NOMO-1 treated with dmso at 0.1 percent for 144 hours (cell line): ENCODE results near the gene REXO4.

Source experiments
- DNase-seq: peaks from one replicate; lab custom pipeline; 2025; ENCODE audit not compliant: unreplicated experiment; lab: John Stamatoyannopoulos, UW

Gene REXO4

GRCh38 chr9:133417541-133418461 lies at the start of gene REXO4:
TSS of gene REXO4 (minus strand) at chr9:133418010. CDS start at chr9:133417844, 166 bp downstream.
- peak; percentile 76 for DNase-seq

GRCh38 chr9:133467101-133467500 lies 49.3 kb upstream of the REXO4 start:
- DNase-seq = no peak

GRCh38 chr9:133465984-133466383 lies 48.2 kb upstream of the REXO4 start:
- DNase-seq = no peak

GRCh38 chr9:133464638-133465037 lies 46.8 kb upstream of the REXO4 start:
- no peak for DNase-seq

- no peak for DNase-seq
These were observed 46.2 kb upstream of the REXO4 start for GRCh38 chr9:133463864-133464615.

GRCh38 chr9:133463234-133463863 lies 45.5 kb upstream of the REXO4 start:
- no peak for DNase-seq

- no peak for DNase-seq
These were observed 44.2 kb upstream of the REXO4 start for GRCh38 chr9:133461975-133462374.

GRCh38 chr9:133460405-133461175 lies 42.8 kb upstream of the REXO4 start:
- DNase-seq = no peak

GRCh38 chr9:133459476-133460404 lies 41.9 kb upstream of the REXO4 start, which contains the start of gene CACFD1:
TSS of gene CACFD1 (plus strand) at chr9:133459978. CDS start at chr9:133460067, 89 bp downstream.
- DNase-seq = peak; percentile 82

GRCh38 chr9:133458643-133459312 lies 41.0 kb upstream of the REXO4 start:
- no peak for DNase-seq

GRCh38 chr9:133457748-133458147 lies 39.9 kb upstream of the REXO4 start:
- no peak for DNase-seq

- no peak for DNase-seq
These were observed 39.4 kb upstream of the REXO4 start for GRCh38 chr9:133457233-133457632.

- DNase-seq = no peak
These were observed 38.6 kb upstream of the REXO4 start for GRCh38 chr9:133456409-133456808.

- DNase-seq = no peak
These were observed 38.1 kb upstream of the REXO4 start for GRCh38 chr9:133455936-133456335.

GRCh38 chr9:133454943-133455673 lies 37.3 kb upstream of the REXO4 start:
- DNase-seq = no peak

- DNase-seq = no peak
These were observed 36.5 kb upstream of the REXO4 start for GRCh38 chr9:133454325-133454724.

GRCh38 chr9:133453651-133454050 lies 35.8 kb upstream of the REXO4 start:
- no peak for DNase-seq

- DNase-seq = no peak
These were observed 34.8 kb upstream of the REXO4 start for GRCh38 chr9:133452562-133452961.
